ENCODE data around the gene APBA2.

DNA sequence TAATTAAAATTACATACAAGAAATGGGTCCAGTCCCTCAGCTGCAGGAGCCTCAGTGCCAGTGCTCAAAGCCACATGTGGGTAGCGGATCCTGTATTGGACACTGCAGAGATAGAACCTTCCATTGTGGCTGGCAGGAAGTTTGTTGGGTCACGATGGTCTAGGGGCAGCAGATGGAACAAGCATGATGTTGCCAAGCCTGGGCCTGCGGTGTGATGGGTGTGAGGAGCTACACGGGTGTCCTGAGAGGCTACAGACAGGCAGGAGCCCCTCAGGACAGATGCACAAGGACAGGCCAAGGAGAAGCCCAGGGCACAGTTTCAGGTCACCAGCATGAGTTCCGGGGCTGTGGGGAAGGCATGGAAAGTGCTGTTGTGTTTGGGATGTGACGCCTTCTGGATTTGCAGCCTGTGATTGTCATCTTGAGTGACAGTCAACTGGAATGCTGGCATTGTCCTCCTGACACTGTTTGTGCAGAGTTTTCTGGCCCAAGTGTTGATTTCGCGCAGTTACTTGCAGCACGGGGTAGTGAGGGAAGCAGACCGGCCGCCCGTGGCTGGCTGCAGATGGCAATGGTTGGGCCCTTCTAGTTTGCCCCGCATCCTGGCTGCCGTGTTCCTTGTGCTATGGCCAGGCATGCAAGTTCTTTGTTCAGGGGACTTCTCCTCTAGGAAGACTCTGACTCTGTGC is 206.7 kb downstream of the APBA2 start:
- TF ChIP-seq ZNF416 (tag by site-specific recombination; IDR thresholded peaks at IDR 0.05) = no peak
- TF ChIP-seq SALL2 (tag by site-specific recombination; IDR thresholded peaks at IDR 0.05; ENCODE audit: borderline replicate concordance) = no peak
- TF ChIP-seq REST (tag by site-specific recombination; IDR thresholded peaks at IDR 0.05) = no peak
